Hepatocyte (in vitro differentiated cells): Measurements from ENCODE around the gene TAS2R30. TPM values are rescaled to one million over a fixed set of nuclear protein-coding genes. Genes with fewer than 3 reads are reported as not detected.

Experiments used
- DNase-seq: peaks from one replicate; pipeline ENCODE4 v3.0.0-alpha.2; 2016; ENCODE audit warnings: low spot score
- H2AFZ ChIP-seq: fragments of 200-600 bp; sonication (generic); 2 replicates; pipeline ENCODE4 v1.6.0; 2016; ENCODE audit warnings: antibody characterized with exemption, mild to moderate bottlenecking
- H3K27ac ChIP-seq: fragments of 200-600 bp; sonication (generic); 2 replicates; pipeline ENCODE4 v1.5.1; 2016; ENCODE audit warnings: mild to moderate bottlenecking
- H3K27me3 ChIP-seq: fragments of 200-600 bp; sonication (generic); 2 replicates; pipeline ENCODE4 v1.6.1; 2016
- H3K36me3 ChIP-seq: fragments of 200-600 bp; sonication (generic); replicated peaks from 2 replicates; pipeline ENCODE4 v1.5.1; 2016; ENCODE audit warnings: low read depth; ENCODE audit not compliant: insufficient read depth
- H3K4me1 ChIP-seq: fragments of 200-600 bp; sonication (generic); 2 replicates; pipeline ENCODE4 v1.5.1; 2016; ENCODE audit warnings: mild to moderate bottlenecking, moderate library complexity; ENCODE audit not compliant: insufficient read depth
- H3K4me2 ChIP-seq: fragments of 200-600 bp; sonication (generic); 2 replicates; pipeline ENCODE4 v1.6.0; 2016
- H3K4me3 ChIP-seq: fragments of 200-600 bp; sonication (generic); 2 replicates; pipeline ENCODE4 v1.5.1; 2016; ENCODE audit warnings: mild to moderate bottlenecking
- H3K79me2 ChIP-seq: fragments of 200-600 bp; sonication (generic); 2 replicates; pipeline ENCODE4 v1.6.0; 2017; ENCODE audit warnings: mild to moderate bottlenecking
- H3K9me2 ChIP-seq: fragments of 200-600 bp; sonication (generic); replicated peaks from 2 replicates; pipeline ENCODE4 v1.6.0; 2017; ENCODE audit warnings: mild to moderate bottlenecking; ENCODE audit not compliant: insufficient read depth
- H3K9me3 ChIP-seq: fragments of 200-600 bp; sonication (generic); 2 replicates; pipeline ENCODE4 v1.5.1; 2016; ENCODE audit warnings: low read depth, mild to moderate bottlenecking
- H4K20me1 ChIP-seq: fragments of 200-600 bp; sonication (generic); 2 replicates; pipeline ENCODE4 v1.6.0; 2016; ENCODE audit warnings: mild to moderate bottlenecking; ENCODE audit not compliant: insufficient read depth, poor library complexity, severe bottlenecking
- EZH2 ChIP-seq: fragments of 200-600 bp; sonication (generic); IDR thresholded peaks from 2 replicates; pipeline ENCODE4 v1.6.1; 2016; ENCODE audit warnings: antibody characterized with exemption, mild to moderate bottlenecking, borderline replicate concordance
- EZH2phosphoT487 ChIP-seq: fragments of 200-600 bp; sonication (generic); IDR thresholded peaks from one replicate; pipeline ENCODE4 v1.6.1; 2018; ENCODE audit warnings: antibody characterized with exemption, mild to moderate bottlenecking, low read depth, moderate library complexity; ENCODE audit not compliant: unreplicated experiment, severe bottlenecking
- WGBS: methylation state at CpG from one replicate; pipeline ENCODE4 v1.1.6; 2016; ENCODE audit warnings: low lambda C conversion rate; ENCODE audit errors: missing lambda C conversion rate; 5-methylcytosine and 5-hydroxymethylcytosine counted together
- polyA plus RNA-seq: library from polyadenylated mRNA; unstranded; fragments of >200 nt; fragmentation: Nextera tagmentation; extraction: Ambion mirVana; gene quantifications from 2 replicates; pipeline ENCODE4 v1.2.1, GENCODE V29; 2016
- total RNA-seq: library from RNA; depleted of rRNA; stranded (reverse); fragments of >200 nt; gene quantifications from 2 replicates; pipeline ENCODE4 v1.2.3, GENCODE V29; 2014
- TF ChIP-seq, protein P1 (sequence below): fragments of 200-600 bp; sonication (generic); IDR thresholded peaks from 2 replicates; pipeline ENCODE4 v1.5.1; 2016; ENCODE audit warnings: antibody characterized with exemption, mild to moderate bottlenecking; ENCODE audit not compliant: poor library complexity

TAS2R30 gene, protein sequence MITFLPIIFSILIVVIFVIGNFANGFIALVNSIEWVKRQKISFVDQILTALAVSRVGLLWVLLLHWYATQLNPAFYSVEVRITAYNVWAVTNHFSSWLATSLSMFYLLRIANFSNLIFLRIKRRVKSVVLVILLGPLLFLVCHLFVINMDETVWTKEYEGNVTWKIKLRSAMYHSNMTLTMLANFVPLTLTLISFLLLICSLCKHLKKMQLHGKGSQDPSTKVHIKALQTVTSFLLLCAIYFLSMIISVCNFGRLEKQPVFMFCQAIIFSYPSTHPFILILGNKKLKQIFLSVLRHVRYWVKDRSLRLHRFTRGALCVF
- 5.9 and 6.7 TPM in 2 replicates for total RNA-seq
- 0.08 TPM in 1 of 2 replicates, not detected in the other for polyA plus RNA-seq

DNA sequence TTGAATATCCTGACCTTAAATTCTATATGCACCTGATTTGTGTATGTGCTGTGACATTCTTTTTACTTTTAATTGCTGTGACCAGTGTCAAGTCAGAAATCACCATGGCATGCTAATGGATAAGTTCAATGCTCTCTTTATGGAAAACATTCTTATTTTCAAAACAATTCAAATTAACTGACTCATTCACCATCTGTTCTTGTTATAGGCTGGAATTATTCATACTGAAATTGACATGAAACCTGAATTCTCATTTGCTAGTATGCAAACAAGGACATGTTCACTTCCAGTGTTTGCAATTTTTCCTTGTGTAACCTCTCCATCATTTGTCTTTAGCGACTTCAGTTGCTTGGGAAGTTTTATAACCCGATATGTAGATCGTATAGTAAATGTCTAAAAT lies at the start of gene TAS2R30:
TAS2R30 (minus strand) TSS at position 340 of the 400 bp plus-strand sequence. CDS start 400 bp downstream, outside the sequence.
- no peaks in the 10 kb centered on the region for H3K4me1 ChIP-seq
- peaks cover 6% of the 10 kb centered on the region for H4K20me1 ChIP-seq
- no peaks in the 10 kb centered on the region for H3K36me3 ChIP-seq
- no peak within 1 kb of the TSS for H3K4me3 ChIP-seq
- no peak within 1 kb of the TSS for H3K27ac ChIP-seq
- no peak for TF ChIP-seq EZH2
- TF ChIP-seq, protein P1, sequence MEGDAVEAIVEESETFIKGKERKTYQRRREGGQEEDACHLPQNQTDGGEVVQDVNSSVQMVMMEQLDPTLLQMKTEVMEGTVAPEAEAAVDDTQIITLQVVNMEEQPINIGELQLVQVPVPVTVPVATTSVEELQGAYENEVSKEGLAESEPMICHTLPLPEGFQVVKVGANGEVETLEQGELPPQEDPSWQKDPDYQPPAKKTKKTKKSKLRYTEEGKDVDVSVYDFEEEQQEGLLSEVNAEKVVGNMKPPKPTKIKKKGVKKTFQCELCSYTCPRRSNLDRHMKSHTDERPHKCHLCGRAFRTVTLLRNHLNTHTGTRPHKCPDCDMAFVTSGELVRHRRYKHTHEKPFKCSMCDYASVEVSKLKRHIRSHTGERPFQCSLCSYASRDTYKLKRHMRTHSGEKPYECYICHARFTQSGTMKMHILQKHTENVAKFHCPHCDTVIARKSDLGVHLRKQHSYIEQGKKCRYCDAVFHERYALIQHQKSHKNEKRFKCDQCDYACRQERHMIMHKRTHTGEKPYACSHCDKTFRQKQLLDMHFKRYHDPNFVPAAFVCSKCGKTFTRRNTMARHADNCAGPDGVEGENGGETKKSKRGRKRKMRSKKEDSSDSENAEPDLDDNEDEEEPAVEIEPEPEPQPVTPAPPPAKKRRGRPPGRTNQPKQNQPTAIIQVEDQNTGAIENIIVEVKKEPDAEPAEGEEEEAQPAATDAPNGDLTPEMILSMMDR = no peak
- TF ChIP-seq EZH2phosphoT487 = no peak
- no peak for DNase-seq
- 77% methylated on average over 3 of the region's 3 CpGs for WGBS
- no peak within 1 kb of the TSS for H2AFZ ChIP-seq
- no peaks in the 10 kb centered on the region for H3K9me2 ChIP-seq
- H3K4me2 ChIP-seq = no peak within 1 kb of the TSS
- peaks cover 83% of the 10 kb centered on the region for H3K79me2 ChIP-seq
- H3K9me3 ChIP-seq = no peaks in the 10 kb centered on the region
- H3K27me3 ChIP-seq = no peaks in the 10 kb centered on the region

DNA sequence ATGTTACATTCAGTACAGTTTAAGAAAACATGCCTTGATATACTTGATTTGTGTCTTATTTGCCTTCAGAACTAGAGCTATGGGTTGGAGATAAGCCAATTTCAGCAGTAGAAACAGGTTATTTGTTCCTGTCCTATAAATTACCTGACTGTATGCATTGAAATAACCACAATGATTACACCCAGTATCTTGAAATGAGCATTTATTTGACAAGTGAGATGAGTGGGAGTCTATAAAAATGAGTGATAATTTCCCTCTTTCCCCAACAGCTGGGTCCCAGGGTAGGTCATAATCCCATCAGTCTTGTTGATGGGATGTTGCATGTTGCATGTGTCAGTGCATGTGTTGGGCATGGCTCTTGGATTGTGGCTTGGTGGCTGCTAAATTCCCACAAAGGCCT lies 48.6 kb upstream of the TAS2R30 start:
- Histone ChIP-seq H4K20me1 (no peaks in the 10 kb centered on the region), H3K27me3 (no peaks in the 10 kb centered on the region), H3K27ac (no peak overlapping the region), H3K79me2 (no peaks in the 10 kb centered on the region), H3K4me2 (no peak overlapping the region), H3K9me2 (no peaks in the 10 kb centered on the region), H3K9me3 (no peaks in the 10 kb centered on the region), H3K36me3 (no peaks in the 10 kb centered on the region), H2AFZ (no peak overlapping the region), H3K4me3 (no peak overlapping the region), H3K4me1 (no peaks in the 10 kb centered on the region)
- no peak for DNase-seq
- no peak for TF ChIP-seq EZH2
- TF ChIP-seq EZH2phosphoT487 = no peak
- TF ChIP-seq, protein P1 = no peak

DNA sequence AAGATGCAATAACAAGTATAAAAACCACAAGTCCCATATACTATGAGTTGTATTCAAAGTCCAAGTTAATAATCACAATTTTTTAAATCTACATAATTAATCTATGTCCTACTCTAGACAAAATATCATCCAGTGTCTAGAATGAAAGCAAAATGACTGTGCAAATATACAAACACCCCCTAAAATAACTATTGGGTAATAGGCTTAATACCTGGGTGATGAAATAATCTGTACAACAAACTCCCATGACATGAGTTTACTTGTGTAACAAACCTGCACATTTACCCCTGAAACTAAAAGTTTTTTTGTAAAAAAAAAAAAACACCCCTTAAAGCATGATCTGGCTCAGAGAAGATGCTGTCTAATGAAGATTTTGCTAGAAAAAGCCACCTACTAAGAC lies 48.1 kb upstream of the TAS2R30 start:
- no peaks in the 10 kb centered on the region for H3K36me3 ChIP-seq
- H3K4me3 ChIP-seq = no peak overlapping the region
- H3K27me3 ChIP-seq = no peaks in the 10 kb centered on the region
- H4K20me1 ChIP-seq = no peaks in the 10 kb centered on the region
- H3K4me1 ChIP-seq = no peaks in the 10 kb centered on the region
- H3K79me2 ChIP-seq = no peaks in the 10 kb centered on the region
- TF ChIP-seq EZH2phosphoT487 = no peak
- TF ChIP-seq EZH2 = no peak
- TF ChIP-seq, protein P1 = no peak
- no peak overlapping the region for H2AFZ ChIP-seq
- no peak overlapping the region for H3K4me2 ChIP-seq
- H3K27ac ChIP-seq = no peak overlapping the region
- DNase-seq = no peak
- no peaks in the 10 kb centered on the region for H3K9me2 ChIP-seq
- no peaks in the 10 kb centered on the region for H3K9me3 ChIP-seq
